ENCODE measurements around the gene MLLT1.

Gene MLLT1

DNA sequence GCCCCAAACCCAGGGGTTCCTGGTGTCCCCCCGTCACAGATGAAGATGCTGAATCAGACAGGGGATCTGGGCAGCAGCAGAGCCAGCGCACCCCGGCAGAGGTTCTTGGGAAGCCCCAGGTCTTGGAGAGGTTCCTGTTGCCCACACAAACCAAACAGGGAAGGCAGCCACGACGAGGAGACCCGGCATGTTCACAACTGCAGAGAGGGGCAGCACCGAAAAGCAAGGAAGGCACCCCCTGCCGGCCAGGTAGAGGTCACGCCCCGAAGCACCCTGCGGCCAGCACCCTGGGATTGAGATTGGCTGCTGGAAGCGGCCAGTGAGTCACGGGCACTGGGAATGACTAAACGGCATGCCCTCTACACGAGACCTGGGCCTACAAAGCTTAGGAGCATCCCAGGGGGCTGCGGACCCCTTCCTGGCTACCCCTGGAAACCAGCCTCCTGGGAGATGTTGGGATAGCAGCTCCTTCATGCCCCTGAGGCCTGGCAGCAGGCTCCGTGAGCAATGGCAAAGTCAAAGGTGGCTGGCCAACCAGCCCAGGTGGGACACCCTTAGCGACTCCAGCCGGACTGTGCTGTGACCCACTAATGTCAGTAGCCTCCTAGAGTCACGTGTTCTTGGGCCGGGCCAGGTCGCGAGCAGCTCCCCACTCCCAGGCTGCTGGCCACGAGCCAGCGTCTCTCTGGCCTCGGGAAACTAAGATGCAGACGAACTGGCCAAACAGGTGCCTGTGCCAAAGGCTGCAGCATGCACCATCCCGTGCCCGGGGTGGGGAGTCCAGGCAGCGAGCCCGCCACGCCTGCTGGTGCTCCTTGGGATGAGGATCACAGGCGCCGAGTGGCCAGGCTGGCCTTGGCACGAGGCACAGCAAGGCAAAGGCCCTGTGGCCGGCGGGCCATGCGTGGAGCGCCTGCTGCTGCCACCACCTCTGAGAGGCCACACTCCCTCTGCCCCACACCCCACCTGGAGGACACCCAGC, 43.2 kb downstream of the MLLT1 start:
- no peak for DNase-seq (ENCODE audit: extremely low read depth in 1 of 2, low read depth in 1 of 2)

DNA sequence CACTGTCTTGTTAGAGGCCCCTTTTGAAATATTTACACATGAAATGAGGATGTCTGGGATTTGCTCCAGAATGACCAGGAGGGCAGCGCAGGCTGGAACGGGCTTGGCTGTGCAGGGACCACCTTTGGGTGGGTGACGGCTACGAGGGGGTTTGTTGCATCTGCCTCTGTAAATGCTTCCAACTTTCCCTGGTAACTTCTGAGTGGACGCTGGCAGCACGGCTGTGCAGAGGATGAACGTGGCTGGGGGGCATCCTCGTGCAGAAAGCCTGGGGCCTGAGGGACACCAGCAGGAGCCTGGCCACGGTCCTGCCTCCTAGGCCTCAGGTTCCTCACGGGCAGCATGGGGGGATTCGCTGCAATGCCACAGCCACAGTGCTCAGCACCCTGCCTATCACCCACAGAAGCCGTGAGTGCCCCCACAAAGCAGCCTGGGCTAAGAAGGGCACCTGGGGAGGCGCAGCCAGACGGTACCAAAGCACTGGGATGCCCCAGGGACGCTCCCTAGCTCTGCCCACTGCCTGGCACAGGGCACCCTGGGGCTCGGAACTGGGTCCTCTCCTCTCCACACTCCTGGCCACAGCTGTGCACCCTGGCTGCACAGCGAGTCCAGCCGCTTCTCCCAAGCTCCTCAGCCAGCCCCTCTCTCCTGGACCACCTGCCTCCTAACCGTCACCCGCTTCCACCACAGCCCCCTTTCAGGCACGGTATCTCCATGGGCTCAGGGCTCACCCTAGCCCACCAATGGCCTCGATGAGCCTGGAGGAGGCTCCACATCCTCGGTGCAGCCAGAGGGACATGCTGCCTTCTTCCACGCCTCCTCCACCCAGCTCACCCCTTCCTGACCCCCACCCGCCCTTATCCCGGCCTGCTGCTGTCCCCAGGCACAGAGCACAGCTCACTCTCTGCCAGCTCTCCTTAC, 44.5 kb downstream of the MLLT1 start:
- DNase-seq (ENCODE audit: extremely low read depth in 1 of 2, low read depth in 1 of 2) = no peak

GRCh38 chr19:6234527-6234926, 45.2 kb downstream of the MLLT1 start:
- no peak for DNase-seq (ENCODE audit: extremely low read depth in 1 of 2, low read depth in 1 of 2)

DNA sequence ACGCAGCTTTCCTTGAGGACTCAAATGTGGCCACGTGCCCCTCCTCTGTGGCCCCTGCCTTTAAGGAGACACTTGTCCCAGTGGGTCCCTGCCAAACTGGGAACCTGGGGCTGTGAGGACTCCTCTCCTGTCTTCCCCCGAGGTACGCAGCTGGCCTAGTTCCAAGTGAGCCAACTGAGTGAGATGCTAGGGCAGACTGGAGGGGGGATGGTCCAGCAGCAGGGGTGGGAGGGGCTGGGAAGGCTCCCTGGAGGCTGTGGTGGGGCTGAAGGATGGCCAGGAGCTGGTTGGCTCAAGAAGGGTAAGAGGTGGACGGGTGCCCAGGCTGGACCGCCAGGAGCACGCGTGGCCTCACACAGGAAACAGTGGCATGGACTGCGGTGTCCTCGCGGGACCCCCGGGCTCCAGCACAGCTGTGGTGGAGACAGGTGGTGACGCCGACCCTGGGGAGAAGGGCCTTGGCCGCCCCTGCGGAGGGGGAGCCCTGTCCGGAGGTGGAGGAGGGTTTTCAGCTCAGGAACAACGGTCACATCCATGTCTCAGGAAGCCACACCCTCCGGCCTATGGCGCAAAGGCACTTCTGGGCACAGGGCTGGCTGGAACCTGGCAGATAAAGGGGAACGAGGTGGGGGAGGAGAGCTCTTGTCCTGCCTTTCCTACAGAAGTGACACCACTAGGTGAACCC, 45.8 kb downstream of the MLLT1 start:
- DNase-seq (ENCODE audit: extremely low read depth in 1 of 2, low read depth in 1 of 2) = no peak

DNA sequence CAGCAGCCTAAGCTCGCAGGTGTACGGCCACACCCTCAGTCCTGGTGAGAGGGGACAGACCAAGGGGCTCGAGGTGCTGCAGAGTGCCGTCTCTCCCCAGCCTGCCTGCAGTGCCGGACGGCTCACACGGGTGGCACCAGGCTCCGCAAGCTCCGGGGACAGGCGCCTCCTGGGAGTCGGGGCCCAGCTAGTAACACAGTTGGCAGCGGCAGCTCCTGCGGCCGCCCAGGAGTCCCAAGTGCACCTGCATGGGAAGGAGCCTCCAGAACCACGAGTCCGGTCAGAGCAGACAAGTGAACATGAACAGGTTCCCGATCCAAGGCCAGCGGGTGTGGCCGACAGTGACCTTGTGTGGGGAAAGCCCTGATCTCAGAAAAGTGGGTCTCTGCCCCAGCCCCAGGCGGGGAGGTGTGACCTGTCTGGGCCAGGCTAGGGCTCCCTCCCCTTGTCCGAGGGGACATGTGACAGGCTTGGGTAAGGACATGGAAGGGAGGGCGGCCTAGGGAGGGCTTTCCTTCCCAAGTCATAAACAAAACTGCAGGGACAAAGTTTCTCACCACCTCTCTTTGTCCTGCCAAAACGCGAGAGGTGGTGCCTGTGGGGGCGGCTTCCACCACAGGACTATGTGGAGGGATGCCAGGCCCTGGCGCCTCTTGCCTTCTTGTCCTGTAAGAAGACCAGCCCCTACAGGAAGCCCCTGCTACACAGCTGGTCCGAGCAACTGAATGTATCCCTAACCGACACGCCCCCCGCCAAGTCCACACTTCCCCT, 46.5 kb downstream of the MLLT1 start:
- no peak for DNase-seq (ENCODE audit: extremely low read depth in 1 of 2, low read depth in 1 of 2)

DNA sequence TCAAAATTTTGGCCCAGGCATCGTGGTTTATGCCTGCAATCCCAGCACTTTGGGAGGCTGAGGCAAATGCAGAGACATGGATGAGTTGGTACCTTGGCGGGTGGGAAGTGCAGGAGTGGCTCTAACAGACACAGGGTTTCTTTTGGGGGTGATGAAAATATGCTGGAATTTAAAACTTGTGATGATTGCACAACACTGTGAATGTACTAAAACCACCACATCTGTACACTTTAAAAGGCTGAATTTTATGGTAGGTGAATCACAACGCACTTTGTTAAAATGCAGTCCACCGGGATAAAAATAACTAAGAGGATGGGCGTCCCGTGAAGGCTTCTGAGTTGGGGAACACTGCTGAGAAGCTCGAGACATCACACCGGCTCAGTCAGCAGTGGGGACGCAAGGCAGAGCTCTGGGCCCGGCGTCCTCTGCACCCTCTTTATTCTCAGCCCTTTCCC, 47.1 kb downstream of the MLLT1 start:
- no peak for DNase-seq (ENCODE audit: extremely low read depth in 1 of 2, low read depth in 1 of 2)

GRCh38 chr19:6230991-6231448, 48.8 kb downstream of the MLLT1 start:
- DNase-seq (ENCODE audit: extremely low read depth in 1 of 2, low read depth in 1 of 2) = no peak

GRCh38 chr19:6229951-6230712, 49.6 kb downstream of the MLLT1 start:
- no peak for DNase-seq (ENCODE audit: extremely low read depth in 1 of 2, low read depth in 1 of 2)

GRCh38 chr19:6229216-6229913, 50.4 kb downstream of the MLLT1 start:
- DNase-seq (ENCODE audit: extremely low read depth in 1 of 2, low read depth in 1 of 2) = no peak

GRCh38 chr19:6228551-6229215, 51.1 kb downstream of the MLLT1 start:
- DNase-seq (ENCODE audit: extremely low read depth in 1 of 2, low read depth in 1 of 2) = no peak

- no peak for DNase-seq (ENCODE audit: extremely low read depth in 1 of 2, low read depth in 1 of 2)
Measured at GRCh38 chr19:6227936-6228325, 51.8 kb downstream of the MLLT1 start.

DNA sequence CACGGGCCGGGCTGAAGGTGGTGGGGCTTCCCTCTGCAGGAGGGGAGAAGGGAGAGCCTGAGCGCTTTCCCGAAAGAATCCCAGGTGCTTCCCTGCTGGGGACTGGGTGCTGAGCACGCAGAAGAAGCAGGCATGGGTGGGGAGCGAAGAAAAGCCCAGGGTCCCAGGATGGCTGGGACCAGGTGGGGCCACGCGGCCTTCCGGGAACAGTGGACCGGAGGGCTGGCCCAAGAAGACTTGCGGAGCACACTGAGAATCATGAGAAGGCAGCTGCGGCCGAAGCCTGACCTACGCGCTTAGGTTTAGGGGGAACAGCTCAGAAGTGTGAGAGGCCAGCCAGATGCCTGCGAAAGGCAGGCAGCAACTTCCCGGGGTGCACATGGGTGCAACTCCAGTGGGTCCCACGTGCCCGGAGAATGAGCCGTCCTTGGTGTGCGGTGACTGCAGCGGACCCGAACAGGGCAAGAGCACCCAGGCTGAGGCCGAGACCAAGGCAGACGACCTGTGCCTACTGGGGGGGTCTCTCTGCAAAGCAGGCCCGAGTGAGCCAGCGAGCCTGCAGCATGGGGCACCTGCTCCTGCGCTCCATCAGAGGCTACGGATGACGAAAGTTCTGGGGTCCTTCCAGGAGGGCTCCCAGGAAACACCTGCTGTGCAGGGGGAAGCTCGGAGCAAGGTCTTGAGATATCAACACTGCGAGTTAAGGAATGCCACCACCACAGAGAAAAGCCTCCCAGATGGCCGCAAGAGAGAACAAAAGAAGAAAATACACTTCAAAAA, 52.4 kb downstream of the MLLT1 start:
- DNase-seq (ENCODE audit: extremely low read depth in 1 of 2, low read depth in 1 of 2) = no peak

DNA sequence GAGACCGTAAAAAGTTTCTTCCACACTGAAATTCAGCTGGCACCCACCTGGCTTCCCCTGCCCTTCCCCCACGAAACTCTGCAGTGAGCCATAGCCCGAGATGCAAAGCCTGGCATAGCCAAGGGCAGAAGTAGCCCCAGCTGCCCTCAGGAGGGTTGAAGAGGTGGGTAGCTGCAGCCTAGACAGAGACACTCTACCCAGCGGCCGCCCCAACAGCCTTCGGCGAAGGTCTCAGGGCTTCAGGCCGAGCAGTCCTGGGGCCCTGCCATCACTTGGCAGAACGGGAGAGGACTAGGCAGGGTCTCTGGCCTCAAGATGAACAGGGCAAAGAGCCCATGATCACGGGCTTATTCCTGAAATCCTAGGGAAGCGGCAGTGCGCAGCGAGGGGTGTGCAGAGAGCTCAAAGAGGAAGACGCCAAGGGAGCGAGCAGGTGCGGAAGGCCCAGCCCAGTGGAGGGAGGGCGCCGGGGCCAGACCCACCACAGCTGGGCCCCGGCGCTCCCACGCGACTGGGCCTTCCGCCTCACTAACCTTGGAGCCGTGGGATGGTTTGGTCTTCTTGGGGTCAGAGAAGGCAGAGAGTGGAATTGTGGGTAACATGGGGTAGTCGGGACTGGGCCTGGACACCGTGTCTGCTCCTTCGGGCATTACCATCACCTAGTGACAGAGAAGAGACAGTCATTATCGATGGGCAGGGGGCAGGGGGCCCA, 53.2 kb downstream of the MLLT1 start:
- DNase-seq (ENCODE audit: extremely low read depth in 1 of 2, low read depth in 1 of 2) = no peak

GRCh38 chr19:6226012-6226411, 53.8 kb downstream of the MLLT1 start:
- no peak for DNase-seq (ENCODE audit: extremely low read depth in 1 of 2, low read depth in 1 of 2)

- no peak for DNase-seq (ENCODE audit: extremely low read depth in 1 of 2, low read depth in 1 of 2)
Measured at GRCh38 chr19:6225232-6225865, 54.4 kb downstream of the MLLT1 start.

DNA sequence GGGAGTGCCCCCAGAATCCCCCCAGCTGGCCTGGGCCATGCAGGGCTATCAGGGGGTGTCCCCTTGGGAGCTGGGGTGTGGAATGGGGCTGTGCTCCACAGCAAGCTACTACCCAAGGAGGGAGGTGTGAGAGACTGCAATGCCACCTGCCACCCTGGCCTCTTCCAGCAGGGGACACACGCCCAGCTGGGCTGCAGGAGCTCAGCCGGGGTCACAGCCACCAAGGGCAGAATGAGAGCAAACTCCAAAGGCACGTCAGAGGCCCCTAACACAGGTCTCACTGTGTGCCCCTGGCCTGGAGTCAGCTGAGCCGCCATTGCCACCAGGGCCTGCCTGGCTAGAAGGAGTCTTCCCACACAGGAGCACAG, 55.5 kb downstream of the MLLT1 start:
- no peak for DNase-seq (ENCODE audit: extremely low read depth in 1 of 2, low read depth in 1 of 2)

Data from stimulated activated CD8-positive, alpha-beta memory T cell treated with anti-CD3 and anti-CD28 coated beads, Interleukin-7, amount 100 ng/mL, for 48 hours (primary cell).